Measurements from ENCODE around the gene PBX4. TPM values are rescaled to one million over a fixed set of nuclear protein-coding genes. Genes with fewer than 3 reads are reported as not detected.
"Not testable (repeated sequence)": the region's sequence is repeated elsewhere in the genome, so short reads cannot be mapped to it uniquely, and the experiment has no call there.

The PBX4 gene
- 0.34 and 0.96 TPM in 2 replicates for total RNA-seq (2014; rRNA removed; shearing (Covaris generic))
- polyA plus RNA-seq (2015; cell fraction: cytosol; rRNA removed), result 0.21 and 0.25 TPM in 2 replicates
- polyA plus RNA-seq (2015; cell fraction: nucleus; rRNA removed), result 7.9 and 9.5 TPM in 2 replicates

- in situ Hi-C loops (cut with HindIII; ENCODE audit: low pct_unique_long_range_greater_than_20kb, low sequenced_read_pairs), result no loop called here
- DNase-seq (ENCODE audit: low read depth, low spot score), result peak; percentile 71
These were observed at the start of gene PBX4 for GRCh38 chr19:19618219-19619051. PBX4 (minus strand) TSS chr19:19618687; CDS start chr19:19618629, 58 bp downstream.

- in situ Hi-C loops (cut with HindIII; ENCODE audit: low pct_unique_long_range_greater_than_20kb, low sequenced_read_pairs); DNase-seq (ENCODE audit: low read depth, low spot score): not testable (repeated sequence)
These were observed 47.0 kb upstream of the PBX4 start for GRCh38 chr19:19665420-19665948.

GRCh38 chr19:19663256-19664120 is 45.0 kb upstream of the PBX4 start, which contains the start of gene ATP13A1:
ATP13A1 (minus strand) TSS chr19:19663676; CDS start chr19:19663666, 10 bp downstream.
- peak; percentile 96 for DNase-seq (ENCODE audit: low read depth, low spot score)
- in situ Hi-C loops (cut with HindIII; ENCODE audit: low pct_unique_long_range_greater_than_20kb, low sequenced_read_pairs), result no loop called here

GRCh38 chr19:19662871-19663255 is 44.4 kb upstream of the PBX4 start:
- no peak for DNase-seq (ENCODE audit: low read depth, low spot score)
- in situ Hi-C loops (cut with HindIII; ENCODE audit: low pct_unique_long_range_greater_than_20kb, low sequenced_read_pairs), result no loop called here

- in situ Hi-C loops (cut with HindIII; ENCODE audit: low pct_unique_long_range_greater_than_20kb, low sequenced_read_pairs), result no loop called here
- no peak for DNase-seq (ENCODE audit: low read depth, low spot score)
These were observed 43.9 kb upstream of the PBX4 start for GRCh38 chr19:19662344-19662743.

GRCh38 chr19:19661675-19662251 is 43.3 kb upstream of the PBX4 start:
- in situ Hi-C loops (cut with HindIII; ENCODE audit: low pct_unique_long_range_greater_than_20kb, low sequenced_read_pairs), result no loop called here

GRCh38 chr19:19661141-19661674 is 42.7 kb upstream of the PBX4 start:
- in situ Hi-C loops (cut with HindIII; ENCODE audit: low pct_unique_long_range_greater_than_20kb, low sequenced_read_pairs), result no loop called here

More at GRCh38 chr19:19661675-19662251, 43.3 kb upstream of the PBX4 start:
- no peak for DNase-seq (ENCODE audit: low read depth, low spot score)

GRCh38 chr19:19659646-19660245 is 41.3 kb upstream of the PBX4 start:
- in situ Hi-C loops (cut with HindIII; ENCODE audit: low pct_unique_long_range_greater_than_20kb, low sequenced_read_pairs), result no loop called here

More at GRCh38 chr19:19661141-19661674, 42.7 kb upstream of the PBX4 start:
- DNase-seq (ENCODE audit: low read depth, low spot score), result no peak

GRCh38 chr19:19657397-19657783 is 38.9 kb upstream of the PBX4 start:
- DNase-seq (ENCODE audit: low read depth, low spot score), result no peak
- in situ Hi-C loops (cut with HindIII; ENCODE audit: low pct_unique_long_range_greater_than_20kb, low sequenced_read_pairs), result no loop called here

More at GRCh38 chr19:19659646-19660245, 41.3 kb upstream of the PBX4 start:
- DNase-seq (ENCODE audit: low read depth, low spot score), result no peak

GRCh38 chr19:19656451-19657396 is 38.2 kb upstream of the PBX4 start:
- in situ Hi-C loops (cut with HindIII; ENCODE audit: low pct_unique_long_range_greater_than_20kb, low sequenced_read_pairs), result no loop called here

GRCh38 chr19:19655641-19656343 is 37.3 kb upstream of the PBX4 start:
- no peak for DNase-seq (ENCODE audit: low read depth, low spot score)
- in situ Hi-C loops (cut with HindIII; ENCODE audit: low pct_unique_long_range_greater_than_20kb, low sequenced_read_pairs), result no loop called here

More at GRCh38 chr19:19656451-19657396, 38.2 kb upstream of the PBX4 start:
- DNase-seq (ENCODE audit: low read depth, low spot score), result no peak

- in situ Hi-C loops (cut with HindIII; ENCODE audit: low pct_unique_long_range_greater_than_20kb, low sequenced_read_pairs), result no loop called here
- DNase-seq (ENCODE audit: low read depth, low spot score), result no peak
These were observed 36.6 kb upstream of the PBX4 start for GRCh38 chr19:19655051-19655594.

GRCh38 chr19:19654441-19654840 is 36.0 kb upstream of the PBX4 start:
- no peak for DNase-seq (ENCODE audit: low read depth, low spot score)
- in situ Hi-C loops (cut with HindIII; ENCODE audit: low pct_unique_long_range_greater_than_20kb, low sequenced_read_pairs), result no loop called here

GRCh38 chr19:19653597-19654147 is 35.2 kb upstream of the PBX4 start:
- in situ Hi-C loops (cut with HindIII; ENCODE audit: low pct_unique_long_range_greater_than_20kb, low sequenced_read_pairs), result no loop called here
- no peak for DNase-seq (ENCODE audit: low read depth, low spot score)

Data from SK-MEL-5 (cell line).